K562 (cell line): ENCODE results near the gene JADE3. TPM values are rescaled to one million over a fixed set of nuclear protein-coding genes. Genes with fewer than 3 reads are reported as not detected.

ENCODE experiments used
- CBFA2T2 ChIP-seq: fragments of 450-650 bp; conservative IDR thresholded peaks from 2 replicates; pipeline ENCODE4 v1.6.1; 2017; ENCODE audit warnings: mild to moderate bottlenecking
- CHCHD3 ChIP-seq: fragments of 250-450 bp; sonication (Bioruptor Pico); IDR thresholded peaks from 2 replicates; pipeline ENCODE4 v2.1.2; 2022; ENCODE audit warnings: mild to moderate bottlenecking
- HMBOX1 ChIP-seq: sonication (generic); IDR thresholded peaks from 2 replicates; pipeline ENCODE4 v1.6.1; 2016
- MIER1 ChIP-seq: fragments of 450-650 bp; IDR thresholded peaks from 2 replicates; pipeline ENCODE4 v1.6.1; 2016; ENCODE audit warnings: antibody characterized with exemption, mild to moderate bottlenecking, low read depth
- POLR2B ChIP-seq: fragments of 450-650 bp; IDR thresholded peaks from 2 replicates; pipeline ENCODE4 v1.6.1; 2018; ENCODE audit warnings: low read depth; ENCODE audit not compliant: partially characterized antibody
- polyA plus RNA-seq, 8 experiments: library from polyadenylated mRNA; depleted of rRNA in 4 of 8; stranded (reverse) in 5 of 8; unstranded in 3 of 8; fragments of >200 nt; fragmentation: Nextera tagmentation in 2 of 8; fragmentation: Illumina TruSeq in 1 of 8; extraction: Ambion mirVana in 2 of 8; extraction: Trizol in 1 of 8; gene quantifications; 2 replicates each; pipeline versions ENCODE4 v1.2.1 to v1.2.3, GENCODE V29; 2011 to 2014; ENCODE audit warnings: inconsistent platforms in 1 of 8, missing spikeins in 1 of 8
- total RNA-seq, 7 experiments: library from RNA; depleted of rRNA in 6 of 7; stranded (reverse); fragments of >200 nt in 6 of 7; fragmentation: Illumina TruSeq in 2 of 7; extraction: Trizol in 2 of 7; gene quantifications; 2 replicates each; pipeline versions ENCODE4 v1.2.1 to v1.2.3, GENCODE V29; 2011 to 2021; ENCODE audit warnings: low replicate concordance in 1 of 7
- TF ChIP-seq, protein P1 (sequence below), 2 experiments: fragments of 450-650 bp in 1 of 2; sonication (generic) in 1 of 2; formaldehyde crosslinking in 1 of 2; IDR thresholded peaks; 2 replicates each; pipeline versions ENCODE4 v1.7.1 to v1.9.0; 2016 to 2022; ENCODE audit warnings: inconsistent platforms in 1 of 2, mild to moderate bottlenecking in 1 of 2, missing genetic modification reagents in 1 of 2
- TF ChIP-seq, protein P2 (sequence below): fragments of 450-650 bp; IDR thresholded peaks from 2 replicates; pipeline ENCODE4 v1.6.1; 2017; ENCODE audit warnings: antibody characterized with exemption

The JADE3 gene
- total and polyA plus RNA-seq, 9 of the 15 experiments (the other 6 are each of a cell fraction or from before 2014, with no cell fraction given): 2.6 to 10.0 (median 7.0) TPM

DNA sequence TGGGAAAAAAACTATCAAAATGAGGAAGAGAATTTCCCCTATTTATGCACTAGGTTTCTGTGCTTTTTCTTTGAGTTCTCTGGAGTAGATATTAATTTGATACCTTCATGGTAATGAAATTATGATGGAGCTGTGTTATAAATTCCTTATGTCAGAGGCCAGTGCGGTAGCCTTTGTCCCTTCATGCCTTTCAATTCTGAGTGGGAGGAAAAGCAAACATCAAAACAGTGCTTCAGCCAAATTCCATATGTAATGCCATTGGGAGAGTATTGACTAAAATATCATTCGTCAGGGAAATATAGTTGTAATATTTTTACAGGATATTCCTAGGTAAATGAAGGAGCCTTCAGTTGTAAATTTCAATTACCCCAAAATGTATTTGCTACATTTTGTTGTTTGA lies 148.5 kb downstream of the JADE3 start (continued):
- TF ChIP-seq, protein P1, sequence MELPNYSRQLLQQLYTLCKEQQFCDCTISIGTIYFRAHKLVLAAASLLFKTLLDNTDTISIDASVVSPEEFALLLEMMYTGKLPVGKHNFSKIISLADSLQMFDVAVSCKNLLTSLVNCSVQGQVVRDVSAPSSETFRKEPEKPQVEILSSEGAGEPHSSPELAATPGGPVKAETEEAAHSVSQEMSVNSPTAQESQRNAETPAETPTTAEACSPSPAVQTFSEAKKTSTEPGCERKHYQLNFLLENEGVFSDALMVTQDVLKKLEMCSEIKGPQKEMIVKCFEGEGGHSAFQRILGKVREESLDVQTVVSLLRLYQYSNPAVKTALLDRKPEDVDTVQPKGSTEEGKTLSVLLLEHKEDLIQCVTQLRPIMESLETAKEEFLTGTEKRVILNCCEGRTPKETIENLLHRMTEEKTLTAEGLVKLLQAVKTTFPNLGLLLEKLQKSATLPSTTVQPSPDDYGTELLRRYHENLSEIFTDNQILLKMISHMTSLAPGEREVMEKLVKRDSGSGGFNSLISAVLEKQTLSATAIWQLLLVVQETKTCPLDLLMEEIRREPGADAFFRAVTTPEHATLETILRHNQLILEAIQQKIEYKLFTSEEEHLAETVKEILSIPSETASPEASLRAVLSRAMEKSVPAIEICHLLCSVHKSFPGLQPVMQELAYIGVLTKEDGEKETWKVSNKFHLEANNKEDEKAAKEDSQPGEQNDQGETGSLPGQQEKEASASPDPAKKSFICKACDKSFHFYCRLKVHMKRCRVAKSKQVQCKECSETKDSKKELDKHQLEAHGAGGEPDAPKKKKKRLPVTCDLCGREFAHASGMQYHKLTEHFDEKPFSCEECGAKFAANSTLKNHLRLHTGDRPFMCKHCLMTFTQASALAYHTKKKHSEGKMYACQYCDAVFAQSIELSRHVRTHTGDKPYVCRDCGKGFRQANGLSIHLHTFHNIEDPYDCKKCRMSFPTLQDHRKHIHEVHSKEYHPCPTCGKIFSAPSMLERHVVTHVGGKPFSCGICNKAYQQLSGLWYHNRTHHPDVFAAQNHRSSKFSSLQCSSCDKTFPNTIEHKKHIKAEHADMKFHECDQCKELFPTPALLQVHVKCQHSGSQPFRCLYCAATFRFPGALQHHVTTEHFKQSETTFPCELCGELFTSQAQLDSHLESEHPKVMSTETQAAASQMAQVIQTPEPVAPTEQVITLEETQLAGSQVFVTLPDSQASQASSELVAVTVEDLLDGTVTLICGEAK (IDR thresholded peaks at IDR 0.05): no peak
- TF ChIP-seq, protein P1 (CRISPR knock-in tag; IDR thresholded peaks at IDR 0.05): no peak
- TF ChIP-seq POLR2B (no peak), HMBOX1 (no peak), CHCHD3 (CRISPR knock-in tag) (no peak), CBFA2T2 (no peak), MIER1 (no peak)
- TF ChIP-seq, protein P2, sequence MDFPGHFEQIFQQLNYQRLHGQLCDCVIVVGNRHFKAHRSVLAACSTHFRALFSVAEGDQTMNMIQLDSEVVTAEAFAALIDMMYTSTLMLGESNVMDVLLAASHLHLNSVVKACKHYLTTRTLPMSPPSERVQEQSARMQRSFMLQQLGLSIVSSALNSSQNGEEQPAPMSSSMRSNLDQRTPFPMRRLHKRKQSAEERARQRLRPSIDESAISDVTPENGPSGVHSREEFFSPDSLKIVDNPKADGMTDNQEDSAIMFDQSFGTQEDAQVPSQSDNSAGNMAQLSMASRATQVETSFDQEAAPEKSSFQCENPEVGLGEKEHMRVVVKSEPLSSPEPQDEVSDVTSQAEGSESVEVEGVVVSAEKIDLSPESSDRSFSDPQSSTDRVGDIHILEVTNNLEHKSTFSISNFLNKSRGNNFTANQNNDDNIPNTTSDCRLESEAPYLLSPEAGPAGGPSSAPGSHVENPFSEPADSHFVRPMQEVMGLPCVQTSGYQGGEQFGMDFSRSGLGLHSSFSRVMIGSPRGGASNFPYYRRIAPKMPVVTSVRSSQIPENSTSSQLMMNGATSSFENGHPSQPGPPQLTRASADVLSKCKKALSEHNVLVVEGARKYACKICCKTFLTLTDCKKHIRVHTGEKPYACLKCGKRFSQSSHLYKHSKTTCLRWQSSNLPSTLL: no peak
- TF ChIP-seq, all 486 proteins: peak for 0
